ENCODE results near the gene DST.
A peak's percentile ranks its signal among the peaks of the same experiment; 100 is the strongest.

DST gene

DNA sequence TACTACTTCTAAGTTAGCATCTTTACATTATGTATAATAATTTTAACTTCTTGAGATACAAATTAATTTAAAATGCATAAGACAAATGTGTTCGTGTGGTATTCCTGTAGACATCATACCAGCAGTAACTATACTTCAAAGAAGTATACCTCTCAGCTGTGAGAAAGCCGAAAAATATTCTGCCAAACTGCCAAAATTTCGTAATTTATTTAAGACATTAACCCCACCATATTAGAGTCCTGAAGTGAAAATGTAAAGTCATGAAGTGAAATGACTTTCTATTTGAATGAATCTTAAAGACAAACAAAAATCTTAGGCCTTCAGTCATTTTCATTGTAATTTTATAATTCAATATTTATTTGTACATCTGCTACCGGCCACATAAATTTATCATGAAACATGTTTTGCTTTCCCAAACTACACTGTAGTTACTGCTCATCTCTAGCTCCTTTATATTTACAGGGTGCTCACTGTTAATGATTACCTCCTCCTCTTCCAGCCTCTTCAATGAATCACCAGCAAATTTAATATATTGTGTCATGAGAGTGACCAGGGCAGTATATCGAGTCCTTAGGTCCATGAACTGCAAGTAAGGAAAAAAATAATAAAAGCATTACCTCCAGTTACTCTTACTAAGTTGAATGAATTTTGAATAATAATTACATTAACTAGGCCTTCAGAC is 18.5 kb downstream of the DST start:
- Mint-ChIP-seq H3K4me3 (no peak overlapping the region), H3K4me1 (no peaks in the 10 kb centered on the region), H3K9me3 (no peaks in the 10 kb centered on the region), H3K27me3 (no peaks in the 10 kb centered on the region), H3K27ac (no peak overlapping the region), H3K36me3 (no peaks in the 10 kb centered on the region)
- no peak for ATAC-seq (replicated peaks)
- no peak for DNase-seq

DNA sequence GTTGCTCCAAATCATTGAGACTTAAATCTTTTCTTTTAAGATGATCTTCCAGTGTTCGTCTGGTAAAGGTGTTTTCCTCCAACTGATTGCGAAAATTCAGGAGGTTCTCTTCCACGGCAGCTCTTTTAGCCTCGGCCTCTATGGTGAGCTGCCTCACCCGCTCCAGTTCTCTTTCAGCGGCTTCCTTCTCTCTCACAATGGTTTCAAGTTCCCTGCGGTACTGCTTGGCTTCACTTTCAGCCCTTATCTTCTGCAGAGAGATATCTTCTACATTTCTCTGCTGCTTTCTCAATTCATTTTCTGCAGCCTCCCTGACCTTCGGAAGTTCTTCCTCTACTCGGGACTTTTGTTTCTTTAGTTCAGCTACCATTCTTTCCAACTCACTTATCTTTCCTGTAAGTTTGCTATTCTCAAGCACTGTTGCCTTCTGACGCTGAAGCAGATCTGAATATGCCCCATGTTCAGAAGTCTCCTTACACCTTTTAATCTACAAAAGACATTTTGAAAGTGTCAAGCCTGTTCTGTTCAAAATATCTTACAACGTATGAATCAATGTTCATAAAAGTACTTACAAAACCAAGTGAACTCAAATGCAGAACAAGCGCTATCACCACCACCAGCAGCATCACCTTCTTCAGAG is 22.3 kb downstream of the DST start:
- no peak for ATAC-seq (replicated peaks)
- H3K27me3 Mint-ChIP-seq = no peaks in the 10 kb centered on the region
- H3K4me3 Mint-ChIP-seq = no peak overlapping the region
- H3K4me1 Mint-ChIP-seq = no peaks in the 10 kb centered on the region
- no peak overlapping the region for H3K27ac Mint-ChIP-seq
- no peaks in the 10 kb centered on the region for H3K36me3 Mint-ChIP-seq
- DNase-seq = no peak
- H3K9me3 Mint-ChIP-seq = no peaks in the 10 kb centered on the region

DNA sequence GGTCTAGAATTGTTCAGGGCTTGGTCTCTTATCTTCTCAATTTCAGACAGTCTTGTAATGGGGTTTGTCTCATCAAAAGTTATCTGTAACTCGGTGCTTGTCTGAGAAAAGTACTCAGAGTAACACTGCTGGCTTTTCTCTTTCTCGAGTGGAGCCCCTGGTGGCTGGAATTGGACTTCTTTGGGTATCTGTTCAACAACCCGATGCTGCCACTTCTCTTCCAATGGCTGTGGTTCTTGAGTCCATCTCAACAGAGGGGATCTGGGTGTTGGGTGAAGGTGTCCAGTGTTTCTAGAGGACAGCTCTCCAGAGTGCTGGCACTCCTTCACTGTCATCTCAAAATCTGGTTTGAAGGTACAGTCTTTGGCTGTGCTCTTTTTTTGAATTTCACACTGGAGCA is 24.6 kb downstream of the DST start:
- Mint-ChIP-seq H3K4me3 (no peak overlapping the region), H3K9me3 (no peaks in the 10 kb centered on the region), H3K27ac (no peak overlapping the region), H3K27me3 (no peaks in the 10 kb centered on the region), H3K36me3 (no peaks in the 10 kb centered on the region), H3K4me1 (no peaks in the 10 kb centered on the region)
- no peak for DNase-seq
- ATAC-seq (replicated peaks) = no peak

DNA sequence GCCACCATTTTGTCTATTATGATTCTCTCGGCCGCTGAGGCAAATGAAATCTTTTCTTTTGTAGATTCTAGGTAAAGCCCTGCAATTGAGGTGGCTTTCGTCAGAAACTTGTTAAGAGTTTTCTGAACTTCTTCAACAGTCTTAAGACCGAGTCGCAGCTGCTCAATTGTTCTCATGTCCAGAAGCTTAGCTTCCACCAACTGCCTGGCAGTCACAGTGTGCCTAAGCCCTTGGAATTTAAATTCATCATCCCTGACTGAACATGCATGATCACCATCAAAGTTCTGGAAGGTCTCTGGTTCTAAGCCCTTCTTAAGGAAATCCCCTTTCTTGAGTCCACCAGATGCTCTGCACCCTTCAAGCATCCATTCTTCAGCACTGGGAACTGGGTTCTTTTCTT is 25.7 kb downstream of the DST start:
- Mint-ChIP-seq H3K9me3 (no peaks in the 10 kb centered on the region), H3K36me3 (no peaks in the 10 kb centered on the region), H3K27me3 (no peaks in the 10 kb centered on the region), H3K27ac (no peak overlapping the region), H3K4me1 (no peaks in the 10 kb centered on the region), H3K4me3 (no peak overlapping the region)
- no peak for ATAC-seq (replicated peaks)
- no peak for DNase-seq

DNA sequence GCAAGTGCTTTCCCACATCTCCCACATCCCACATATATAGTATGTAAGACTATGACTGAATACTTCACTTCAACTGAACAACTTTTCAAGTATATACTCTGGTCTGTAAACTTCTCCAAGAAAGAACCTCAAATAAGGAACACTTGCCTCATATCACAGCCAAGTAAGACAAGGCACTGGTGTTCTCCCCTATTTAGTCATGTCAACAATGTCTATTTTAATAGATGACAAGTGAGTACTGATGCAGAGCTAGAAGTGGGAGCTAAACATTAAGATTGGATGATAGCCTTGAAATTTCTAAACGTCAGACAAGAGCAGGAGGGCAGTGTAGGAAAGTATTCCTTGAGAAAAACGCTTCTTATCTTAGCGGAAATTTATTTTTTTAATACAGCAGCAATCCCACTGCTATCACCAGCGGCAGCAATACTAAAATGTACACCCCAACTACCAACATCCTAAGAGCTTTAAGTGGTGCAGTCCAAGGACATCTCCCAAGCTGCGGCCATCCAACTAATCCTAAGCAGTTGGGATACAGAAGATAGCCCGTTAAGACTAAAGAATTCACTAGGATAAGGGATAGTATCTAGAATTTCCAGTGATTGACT is 29.3 kb downstream of the DST start:
- no peaks in the 10 kb centered on the region for H3K9me3 Mint-ChIP-seq
- H3K27me3 Mint-ChIP-seq = no peaks in the 10 kb centered on the region
- H3K4me1 Mint-ChIP-seq = no peaks in the 10 kb centered on the region
- no peak overlapping the region for H3K27ac Mint-ChIP-seq
- DNase-seq (no peak), ATAC-seq (replicated peaks) (no peak)
- no peaks in the 10 kb centered on the region for H3K36me3 Mint-ChIP-seq
- no peak overlapping the region for H3K4me3 Mint-ChIP-seq

DNA sequence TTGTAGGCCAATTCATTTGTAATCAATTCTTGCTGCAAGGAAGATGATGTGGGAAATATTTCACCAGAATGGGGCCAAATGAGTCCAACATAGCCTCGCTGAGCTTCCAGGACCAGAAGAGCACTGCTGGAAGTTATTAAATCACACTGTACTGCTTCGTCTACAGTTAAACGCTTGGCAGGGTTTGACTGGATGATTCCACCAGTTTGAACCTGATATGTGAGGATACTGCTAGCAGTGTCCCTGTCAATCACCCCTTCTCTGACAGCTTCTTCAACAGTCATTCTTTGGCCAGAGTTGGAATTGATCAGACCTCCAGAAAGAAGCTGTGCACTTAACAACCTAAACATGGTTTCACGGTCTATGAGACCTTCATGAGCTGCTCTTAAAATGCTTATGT is 34.4 kb downstream of the DST start:
- H3K27ac Mint-ChIP-seq = no peak overlapping the region
- H3K4me3 Mint-ChIP-seq = no peak overlapping the region
- peaks cover 5 to 8% of the 10 kb centered on the region in 2 donors for H3K27me3 Mint-ChIP-seq
- H3K9me3 Mint-ChIP-seq = no peaks in the 10 kb centered on the region
- H3K36me3 Mint-ChIP-seq = no peaks in the 10 kb centered on the region
- ATAC-seq (replicated peaks) = no peak
- no peaks in the 10 kb centered on the region for H3K4me1 Mint-ChIP-seq
- no peak for DNase-seq

DNA sequence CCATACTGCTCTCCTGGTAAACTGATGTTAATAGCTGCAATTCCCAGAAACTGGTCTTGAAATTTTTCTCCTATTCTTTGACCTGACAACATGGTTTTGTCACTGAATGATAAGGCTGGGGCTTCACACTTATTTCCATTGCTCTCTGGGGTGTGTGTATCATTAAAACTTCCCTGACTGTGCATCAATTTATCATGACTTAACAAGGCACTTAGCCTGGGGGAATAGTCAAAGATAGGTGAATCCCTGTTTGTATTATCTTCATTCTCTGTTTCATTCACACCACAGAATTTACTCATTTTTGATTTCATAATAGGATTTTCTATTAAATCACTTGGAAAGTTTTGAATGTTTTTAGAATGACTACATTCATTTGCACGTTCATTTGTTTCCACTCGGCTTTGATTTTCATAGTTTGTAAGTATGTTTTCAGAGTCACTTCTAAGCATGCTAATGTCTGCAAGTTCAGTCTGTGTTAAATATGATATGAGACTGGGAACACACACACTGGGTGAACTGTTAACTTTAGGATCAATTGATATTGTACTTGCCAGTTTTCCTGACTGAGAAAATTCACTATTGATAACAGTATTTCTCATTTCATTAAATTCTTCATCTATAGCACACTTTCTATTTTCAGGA is 35.5 kb downstream of the DST start:
- no peak for ATAC-seq (replicated peaks)
- H3K9me3 Mint-ChIP-seq = no peaks in the 10 kb centered on the region
- DNase-seq = no peak
- no peak overlapping the region for H3K27ac Mint-ChIP-seq
- no peaks in the 10 kb centered on the region for H3K4me1 Mint-ChIP-seq
- no peaks in the 10 kb centered on the region for H3K36me3 Mint-ChIP-seq
- peaks cover 5 to 8% of the 10 kb centered on the region in 2 donors for H3K27me3 Mint-ChIP-seq
- no peak overlapping the region for H3K4me3 Mint-ChIP-seq

DNA sequence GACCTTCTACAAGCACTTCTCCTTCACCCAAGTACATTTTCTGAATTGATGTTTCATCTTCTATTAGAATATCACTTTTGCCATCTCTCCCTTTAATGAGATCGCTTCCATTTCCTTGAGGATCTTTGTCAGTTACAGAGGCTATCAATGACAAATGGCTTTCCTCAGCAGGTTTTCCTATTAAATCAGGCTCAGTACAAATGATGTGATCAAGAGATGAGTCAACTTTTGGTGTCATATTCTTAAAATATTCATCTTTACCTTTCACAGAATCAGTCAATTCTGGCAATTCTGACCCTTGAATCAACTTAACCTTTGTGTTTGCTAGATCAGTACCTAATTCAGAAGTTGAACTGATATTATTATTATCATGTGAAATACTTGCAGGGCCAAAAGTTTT is 37.3 kb downstream of the DST start:
- no peaks in the 10 kb centered on the region for H3K9me3 Mint-ChIP-seq
- no peaks in the 10 kb centered on the region for H3K4me1 Mint-ChIP-seq
- DNase-seq (no peak), ATAC-seq (replicated peaks) (no peak)
- no peaks in the 10 kb centered on the region for H3K36me3 Mint-ChIP-seq
- H3K4me3 Mint-ChIP-seq = no peak overlapping the region
- no peak overlapping the region for H3K27ac Mint-ChIP-seq
- peaks cover 5 to 8% of the 10 kb centered on the region in 2 donors for H3K27me3 Mint-ChIP-seq

DNA sequence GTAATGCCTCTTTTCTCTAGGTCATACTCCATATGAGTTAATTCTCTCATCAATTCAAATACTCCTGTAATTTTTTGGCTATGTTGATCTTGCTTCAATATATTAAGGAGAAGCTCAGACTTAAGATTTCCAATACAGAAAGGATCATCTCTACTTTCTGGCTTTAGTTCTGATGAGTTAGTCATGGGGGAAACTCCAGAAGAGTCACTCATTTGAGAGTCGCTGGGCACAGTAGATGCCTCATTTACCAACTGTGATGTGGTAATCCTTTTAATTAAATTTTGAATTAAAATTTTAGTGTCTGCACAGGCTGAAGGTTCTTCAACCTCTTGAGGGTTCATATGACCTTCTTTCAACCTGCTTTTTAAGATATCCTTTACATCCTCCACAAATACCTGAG is 38.5 kb downstream of the DST start:
- H3K4me3 Mint-ChIP-seq = no peak overlapping the region
- H3K36me3 Mint-ChIP-seq = no peaks in the 10 kb centered on the region
- H3K27ac Mint-ChIP-seq = no peak overlapping the region
- DNase-seq (no peak), ATAC-seq (replicated peaks) (no peak)
- H3K27me3 Mint-ChIP-seq = peaks cover 5 to 8% of the 10 kb centered on the region in 2 donors
- no peaks in the 10 kb centered on the region for H3K9me3 Mint-ChIP-seq
- no peaks in the 10 kb centered on the region for H3K4me1 Mint-ChIP-seq

DNA sequence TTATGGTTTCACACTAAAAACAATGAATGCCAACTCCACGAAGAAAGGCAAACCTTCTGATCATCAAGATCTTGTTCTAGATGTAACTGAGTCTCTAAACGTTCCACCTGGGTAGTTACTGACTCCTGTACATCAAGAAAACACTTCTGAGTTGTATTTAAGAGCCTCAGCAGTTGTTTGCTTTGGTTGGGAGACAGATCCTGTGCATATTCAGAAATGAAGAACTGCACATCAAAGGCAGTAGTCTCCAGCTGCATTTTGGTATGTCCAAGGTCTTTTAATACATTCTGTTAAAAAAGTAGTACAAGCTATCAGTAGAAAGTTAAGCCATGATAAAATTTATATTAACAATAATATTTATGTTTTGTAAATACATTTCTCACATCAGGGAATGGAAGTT is 41.3 kb downstream of the DST start:
- H3K36me3 Mint-ChIP-seq = no peaks in the 10 kb centered on the region
- H3K4me1 Mint-ChIP-seq = no peaks in the 10 kb centered on the region
- no peak for ATAC-seq (replicated peaks)
- H3K9me3 Mint-ChIP-seq = no peaks in the 10 kb centered on the region
- H3K27me3 Mint-ChIP-seq = peaks cover 4% of the 10 kb centered on the region in 2 donors
- H3K4me3 Mint-ChIP-seq = no peak overlapping the region
- no peak overlapping the region for H3K27ac Mint-ChIP-seq
- no peak for DNase-seq

DNA sequence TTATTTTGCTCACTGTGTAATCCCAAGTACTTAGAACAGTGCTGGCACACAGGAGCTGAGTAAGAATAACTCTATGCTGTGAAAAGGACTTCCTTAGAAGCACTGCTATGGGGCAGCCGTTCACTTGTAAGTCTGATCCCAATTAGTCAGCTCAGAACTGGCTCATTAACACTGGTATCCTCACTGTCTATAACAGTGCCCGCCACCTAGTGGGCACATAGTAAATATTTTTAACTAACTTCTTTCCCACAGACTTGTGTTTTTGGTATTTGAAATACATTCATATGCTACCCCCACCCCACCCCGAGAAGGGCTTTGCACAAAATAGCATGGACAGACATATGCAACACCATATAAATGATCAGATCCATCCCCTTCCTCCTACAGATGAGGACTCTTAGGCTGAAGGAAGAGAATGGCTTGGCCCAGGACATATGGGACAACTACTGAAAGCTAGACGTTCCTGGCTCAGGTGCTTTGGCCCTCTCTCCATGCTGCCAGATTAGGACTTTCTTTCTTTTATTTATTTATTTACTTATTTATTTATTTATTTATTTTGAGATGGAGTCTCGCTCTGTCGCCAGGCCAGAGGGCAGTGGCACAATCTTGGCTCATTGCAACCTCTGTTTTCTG is 47.1 kb downstream of the DST start:
- no peaks in the 10 kb centered on the region for H3K36me3 Mint-ChIP-seq
- no peak overlapping the region for H3K27ac Mint-ChIP-seq
- no peaks in the 10 kb centered on the region for H3K27me3 Mint-ChIP-seq
- H3K4me3 Mint-ChIP-seq = no peak overlapping the region
- ATAC-seq (replicated peaks) (peak; percentile 57 to 60), DNase-seq (peak; percentile 8)
- H3K9me3 Mint-ChIP-seq = no peaks in the 10 kb centered on the region
- peaks cover 15 to 27% of the 10 kb centered on the region in 2 donors for H3K4me1 Mint-ChIP-seq

DNA sequence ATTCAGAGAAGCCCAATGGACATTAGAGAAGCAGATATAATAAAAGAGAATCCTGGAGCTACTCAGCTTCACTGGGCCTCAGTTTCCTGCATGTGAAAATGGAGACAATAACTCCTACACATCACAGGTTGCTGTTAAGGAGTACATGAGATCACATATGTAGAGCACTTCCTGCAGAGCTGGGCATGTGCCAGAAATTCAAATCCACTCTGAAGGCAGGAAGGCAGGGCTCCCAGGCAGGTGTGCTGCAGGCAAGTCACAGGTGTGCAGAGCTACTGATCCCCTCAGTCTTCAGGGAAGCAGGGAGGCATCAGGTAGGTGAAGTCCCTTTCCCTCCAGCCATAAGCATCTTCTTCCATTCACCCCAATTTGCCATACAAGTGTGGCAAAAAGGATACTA is 48.0 kb downstream of the DST start:
- no peaks in the 10 kb centered on the region for H3K36me3 Mint-ChIP-seq
- peaks cover 15 to 27% of the 10 kb centered on the region in 2 donors for H3K4me1 Mint-ChIP-seq
- no peak overlapping the region for H3K27ac Mint-ChIP-seq
- DNase-seq (no peak), ATAC-seq (replicated peaks) (no peak)
- no peak overlapping the region for H3K4me3 Mint-ChIP-seq
- H3K27me3 Mint-ChIP-seq = no peaks in the 10 kb centered on the region
- H3K9me3 Mint-ChIP-seq = no peaks in the 10 kb centered on the region

DNA sequence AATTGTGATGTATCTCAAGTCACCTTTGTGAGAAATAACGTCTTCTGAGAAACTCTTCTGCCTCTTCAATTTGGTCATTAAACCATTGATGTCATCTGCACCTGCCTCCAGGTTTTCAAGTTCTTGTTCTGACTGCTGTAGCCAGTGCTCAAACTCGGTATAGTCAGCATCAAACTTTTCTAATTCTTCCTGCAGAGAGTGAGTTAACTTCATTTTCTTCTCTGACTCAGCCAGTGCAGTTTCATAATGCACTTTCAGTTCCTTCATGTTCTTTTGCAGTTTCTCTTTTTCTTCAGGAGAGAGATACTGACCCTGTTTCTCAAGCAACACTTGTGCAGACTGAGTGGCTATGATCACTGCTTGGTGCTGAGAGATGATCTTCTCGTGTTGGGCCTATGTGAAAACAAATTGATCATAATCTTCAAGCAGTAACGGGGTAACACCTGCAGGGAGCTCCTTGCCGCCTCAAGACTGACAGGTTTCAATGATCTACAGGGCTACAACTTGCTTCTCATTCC is 48.8 kb downstream of the DST start:
- Mint-ChIP-seq H3K27me3 (no peaks in the 10 kb centered on the region), H3K9me3 (no peaks in the 10 kb centered on the region), H3K4me3 (no peak overlapping the region), H3K36me3 (no peaks in the 10 kb centered on the region), H3K27ac (no peak overlapping the region), H3K4me1 (peaks cover 15 to 27% of the 10 kb centered on the region in 2 donors)
- DNase-seq = peak; percentile 20
- ATAC-seq (replicated peaks) = peak; percentile 92 to 96

DNA sequence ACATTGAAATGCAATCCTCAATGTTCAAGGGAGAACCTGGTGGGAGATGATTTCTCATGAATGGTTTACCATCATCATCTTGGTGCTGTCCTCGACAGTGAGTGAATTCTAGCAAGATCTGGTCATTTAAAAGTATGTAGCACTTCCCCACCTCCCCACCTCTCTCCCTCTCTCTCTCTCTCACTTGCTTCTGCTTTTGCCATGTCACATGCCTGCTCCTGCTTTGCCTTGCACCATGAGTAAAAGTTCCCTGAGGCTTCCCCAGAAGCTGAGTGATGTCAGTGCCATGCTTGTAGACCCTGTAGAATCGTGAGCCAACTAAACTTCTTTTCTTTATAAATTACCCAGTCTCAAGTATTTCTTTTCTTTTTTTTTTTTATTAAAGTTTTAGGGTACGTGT is 60.5 kb downstream of the DST start:
- H3K9me3 Mint-ChIP-seq = no peaks in the 10 kb centered on the region
- no peak for DNase-seq
- H3K27ac Mint-ChIP-seq = no peak overlapping the region
- H3K4me1 Mint-ChIP-seq = no peaks in the 10 kb centered on the region
- H3K4me3 Mint-ChIP-seq = no peak overlapping the region
- no peaks in the 10 kb centered on the region for H3K36me3 Mint-ChIP-seq
- no peak for ATAC-seq (replicated peaks)
- no peaks in the 10 kb centered on the region for H3K27me3 Mint-ChIP-seq

Measured in stimulated activated naive B cell treated with anti-CD40 and anti-IgM and Interleukin-4, amounts not matched to agents 10 μg/mL and 1 μg/mL and 100 μg/mL, for 72 hours (primary cell).